K562 (cell line): ENCODE data around the gene TMTC2. TPM values are rescaled to one million over a fixed set of nuclear protein-coding genes. Genes with fewer than 3 reads are reported as not detected.

Experiments
- ATAC-seq: fragments of 200-7000 bp; cut with Tn5 transposase; 3 replicates; pipeline ENCODE4 v1.9.1; 2020; ENCODE audit warnings: moderate library complexity
- BruUV-seq: library from RNA; stranded (reverse); fragments of 400-500 nt; replicated peaks from 2 replicates; lab custom pipeline; 2021; lab: Mats Ljungman, UMichigan
- CTCF ChIA-PET: fragments of 300-600 bp; formaldehyde crosslinking; extraction: SDS; loops from one replicate; lab custom pipeline; 2021; ENCODE audit warnings: low intra/inter-chr PET ratio; lab: Yijun Ruan, JAX
- POLR2A ChIA-PET: fragments of 300-600, 350-650 bp; sonication (Branson Sonifier 250); formaldehyde crosslinking; extraction: SDS; loops from one replicate; lab custom pipeline; 2021; ENCODE audit warnings: antibody characterized with exemption, inconsistent platforms; lab: Yijun Ruan, JAX
- DNase-seq, 4 experiments: peaks; one replicate each; pipeline versions ENCODE4 v3.0.0 to v3.0.0-alpha.2; 2011 to 2018; ENCODE audit warnings: low spot score in 3 of 4, mixed read lengths in 3 of 4; ENCODE audit errors: extremely low read depth in 1 of 4
- FAIRE-seq: peaks from 2 replicates; lab custom pipeline; 2011; peaks lifted over from hg19 to GRCh38; lab: Jason Lieb, UNC
- H2AFZ ChIP-seq: 2 replicates; pipeline ENCODE4 v1.6.0; 2011; ENCODE audit warnings: low read depth, low read length, control low read depth, inconsistent platforms
- H3K27ac ChIP-seq: fragments of 200-600 bp; 3 replicates; pipeline ENCODE4 v1.8.0; 2011; ENCODE audit warnings: low read depth, mild to moderate bottlenecking, control low read depth, inconsistent platforms, low read length, moderate library complexity, mixed read lengths; ENCODE audit errors: extremely low read depth
- H3K27me3 ChIP-seq, 2 experiments: fragments of 300-600 bp in 1 of 2; 2 replicates in 1 of 2; 3 replicates in 1 of 2; pipeline versions ENCODE4 v1.6.0 to v1.8.0; 2011; ENCODE audit warnings: inconsistent platforms in 2 of 2, low read length in 2 of 2, mild to moderate bottlenecking in 1 of 2, mixed read lengths in 1 of 2, moderate library complexity in 1 of 2; ENCODE audit not compliant: control insufficient read depth in 2 of 2, insufficient read depth in 2 of 2
- H3K36me3 ChIP-seq: fragments of 300-600 bp; 3 replicates; pipeline ENCODE4 v1.8.0; 2011; ENCODE audit warnings: mild to moderate bottlenecking, low read length, inconsistent platforms; ENCODE audit not compliant: control insufficient read depth, insufficient read depth
- H3K4me1 ChIP-seq, 2 experiments: fragments of 200-600 bp in 1 of 2; replicated peaks in 1 of 2; 2 replicates in 1 of 2; 3 replicates in 1 of 2; pipeline versions ENCODE4 v1.5.1 to v1.8.0; 2011; ENCODE audit warnings: inconsistent platforms in 2 of 2, low read length in 2 of 2, mild to moderate bottlenecking in 1 of 2, mixed read lengths in 1 of 2, moderate library complexity in 1 of 2; ENCODE audit not compliant: control insufficient read depth in 2 of 2, insufficient read depth in 2 of 2
- H3K4me2 ChIP-seq: 2 replicates; pipeline ENCODE4 v1.6.1; 2011; ENCODE audit warnings: low read length, control low read depth, inconsistent platforms, mixed read lengths; ENCODE audit not compliant: insufficient read depth
- H3K4me3 ChIP-seq: fragments of 200-600 bp; sonication (generic), shearing (Covaris generic); 2 replicates; pipeline ENCODE4 v1.5.1; 2016; ENCODE audit warnings: control low read depth, inconsistent platforms
- H3K79me2 ChIP-seq: fragments of 200-600 bp; 3 replicates; pipeline ENCODE4 v1.8.0; 2011; ENCODE audit warnings: low read length, inconsistent platforms; ENCODE audit not compliant: control insufficient read depth, insufficient read depth
- H3K9ac ChIP-seq, 2 experiments: 2 replicates each; pipeline versions ENCODE4 v1.6.0 to v1.6.1; 2011; ENCODE audit warnings: low read depth in 2 of 2, low read length in 2 of 2, control low read depth in 1 of 2, inconsistent platforms in 1 of 2, mild to moderate bottlenecking in 1 of 2, mixed read lengths in 1 of 2; ENCODE audit not compliant: insufficient read depth in 1 of 2
- H3K9me1 ChIP-seq: one replicate; pipeline ENCODE4 v1.6.0; 2011; ENCODE audit warnings: inconsistent platforms, mild to moderate bottlenecking, low read length, moderate library complexity; ENCODE audit not compliant: control insufficient read depth, insufficient read depth
- H3K9me3 ChIP-seq: replicated peaks from 2 replicates; pipeline ENCODE4 v1.5.1; 2011; ENCODE audit warnings: low read depth, low read length, inconsistent platforms; ENCODE audit not compliant: control insufficient read depth, insufficient read depth
- H4K20me1 ChIP-seq: replicated peaks from 2 replicates; pipeline ENCODE4 v1.6.1; 2011; ENCODE audit warnings: low read length, inconsistent platforms, mixed read lengths; ENCODE audit not compliant: control insufficient read depth, insufficient read depth
- GATA2 ChIP-seq: sonication (generic); formaldehyde crosslinking; IDR thresholded peaks from 2 replicates; pipeline ENCODE4 v1.4.0; 2020; ENCODE audit warnings: mild to moderate bottlenecking, missing genetic modification reagents
- MAFF ChIP-seq: IDR thresholded peaks from 2 replicates; pipeline ENCODE4 v1.6.1; 2012; ENCODE audit warnings: low read length, improper control_type of control experiment
- MTA1 ChIP-seq: fragments of 450-650 bp; IDR thresholded peaks from 2 replicates; pipeline ENCODE4 v1.6.1; 2017; ENCODE audit warnings: borderline replicate concordance
- MYNN ChIP-seq, 2 experiments: sonication (generic); formaldehyde crosslinking in 1 of 2; IDR thresholded peaks; 2 replicates each; pipeline versions ENCODE4 v1.5.0 to v1.6.1; 2016 to 2020; ENCODE audit warnings: antibody characterized with exemption in 1 of 2, missing genetic modification reagents in 1 of 2
- NCOR1 ChIP-seq: fragments of 450-650 bp; IDR thresholded peaks from 2 replicates; pipeline ENCODE4 v1.6.1; 2016; ENCODE audit warnings: mild to moderate bottlenecking, moderate library complexity
- PHF21A ChIP-seq: fragments of 450-650 bp; IDR thresholded peaks from 2 replicates; pipeline ENCODE4 v1.6.1; 2017; ENCODE audit warnings: low read depth, borderline replicate concordance
- SRSF1 ChIP-seq: fragments of 200-400 bp; formaldehyde crosslinking; IDR thresholded peaks from 2 replicates; pipeline ENCODE4 v1.6.1; 2017; ENCODE audit warnings: mild to moderate bottlenecking, low read depth, low read length, moderate library complexity
- TAF1 ChIP-seq: IDR thresholded peaks from 2 replicates; pipeline ENCODE4 v1.6.1; 2011; ENCODE audit warnings: mild to moderate bottlenecking, low read length, moderate library complexity; ENCODE audit not compliant: insufficient read depth, control insufficient read depth, severe bottlenecking; ENCODE audit errors: extremely low read depth
- TEAD4 ChIP-seq, 2 experiments: sonication (generic) in 1 of 2; formaldehyde crosslinking in 1 of 2; IDR thresholded peaks; 2 replicates each; pipeline versions ENCODE4 v1.6.1 to v1.8.0; 2012 to 2022; ENCODE audit warnings: borderline replicate concordance in 1 of 2, inconsistent platforms in 1 of 2, low read length in 1 of 2, mild to moderate bottlenecking in 1 of 2, missing genetic modification reagents in 1 of 2
- ZNF121 ChIP-seq: sonication (generic); formaldehyde crosslinking; conservative IDR thresholded peaks from 2 replicates; pipeline ENCODE4 v1.8.0; 2022; ENCODE audit warnings: missing genetic modification reagents
- ZNF124 ChIP-seq: sonication (generic); formaldehyde crosslinking; IDR thresholded peaks from 2 replicates; pipeline ENCODE4 v1.8.1; 2022; ENCODE audit warnings: missing genetic modification reagents
- ZNF197 ChIP-seq: fragments of 200-800 bp; sonication (Bioruptor generic); IDR thresholded peaks from 2 replicates; pipeline ENCODE4 v1.6.1; 2016; ENCODE audit warnings: low read depth, missing genetic modification characterization, missing compliant biosample characterization
- ZNF239 ChIP-seq: fragments of 250-450 bp; sonication (Bioruptor Pico); IDR thresholded peaks from 2 replicates; pipeline ENCODE4 v1.4.0; 2020; ENCODE audit warnings: mild to moderate bottlenecking
- WGBS: fragments of 100-300 bp; shearing (Covaris generic); methylation state at CpG from one replicate; pipeline ENCODE4 v1.1.6; 2016; ENCODE audit warnings: low coverage, mixed read lengths; ENCODE audit not compliant: insufficient coverage; ENCODE audit errors: missing lambda C conversion rate; 5-methylcytosine and 5-hydroxymethylcytosine counted together
- in situ Hi-C: fragments of 300-500 bp; cut with MboI; formaldehyde crosslinking; loops from 4 replicates; pipeline ENCODE4 v1.15.0; 2018; ENCODE audit warnings: inconsistent platforms, mixed read lengths
- intact Hi-C: fragments of 100-400 bp; cut with micrococcal nuclease; formaldehyde crosslinking; loops from 2 replicates; pipeline ENCODE4 v1.14.2; 2022
- polyA plus RNA-seq, 8 experiments: library from polyadenylated mRNA; depleted of rRNA in 4 of 8; stranded (reverse) in 5 of 8; unstranded in 3 of 8; fragments of >200 nt; fragmentation: Nextera tagmentation in 2 of 8; fragmentation: Illumina TruSeq in 1 of 8; extraction: Ambion mirVana in 2 of 8; extraction: Trizol in 1 of 8; gene quantifications; 2 replicates each; pipeline versions ENCODE4 v1.2.1 to v1.2.3, GENCODE V29; 2011 to 2014; ENCODE audit warnings: inconsistent platforms in 1 of 8, missing spikeins in 1 of 8
- total RNA-seq, 7 experiments: library from RNA; depleted of rRNA in 6 of 7; stranded (reverse); fragments of >200 nt in 6 of 7; fragmentation: Illumina TruSeq in 2 of 7; extraction: Trizol in 2 of 7; gene quantifications; 2 replicates each; pipeline versions ENCODE4 v1.2.1 to v1.2.3, GENCODE V29; 2011 to 2021; ENCODE audit warnings: low replicate concordance in 1 of 7

The TMTC2 gene
- total and polyA plus RNA-seq, 9 of the 15 experiments (the other 6 are each of a cell fraction or from before 2014, with no cell fraction given) = 0.29 to 1.1 (median 0.55) TPM

GRCh38 chr12:82950356-82950755 lies 263.6 kb downstream of the TMTC2 start (continued):
- TF ChIP-seq NCOR1 (no peak), GATA2 (no peak), ZNF121 (CRISPR knock-in tag) (no peak), SRSF1 (no peak), ZNF239 (CRISPR knock-in tag) (no peak), PHF21A (no peak), TEAD4 (IDR thresholded peaks at IDR 0.05; ENCODE audit: low read length) (no peak), TEAD4 (CRISPR knock-in tag; IDR thresholded peaks at IDR 0.05; ENCODE audit: borderline replicate concordance) (no peak), TAF1 (no peak)

- WGBS = 2% methylated on average over 3 of the region's 3 CpGs
Observed at GRCh38 chr12:82952946-82953345, 266.2 kb downstream of the TMTC2 start.

More at GRCh38 chr12:82952946-82953345, 266.2 kb downstream of the TMTC2 start:
- CTCF ChIA-PET = no interaction called here
- FAIRE-seq (no peak), DNase-seq (no peak), ATAC-seq (no peak)
- Histone ChIP-seq H2AFZ (no peak overlapping the region), H3K4me1 (no peaks in the 10 kb centered on the region), H3K79me2 (no peaks in the 10 kb centered on the region), H4K20me1 (no peaks in the 10 kb centered on the region), H3K27me3 (no peaks in the 10 kb centered on the region), H3K9me1 (no peaks in the 10 kb centered on the region), H3K27ac (no peak overlapping the region), H3K9me3 (no peaks in the 10 kb centered on the region), H3K4me3 (no peak overlapping the region), H3K36me3 (no peaks in the 10 kb centered on the region), H3K9ac (no peak overlapping the region), H3K4me2 (no peak overlapping the region)
- POLR2A ChIA-PET = no interaction called here
- BruUV-seq = no TSS peak
- intact Hi-C loops (no loop called here), in situ Hi-C loops (no loop called here)
- TF ChIP-seq MYNN (IDR thresholded peaks at IDR 0.05) = no peak
- TF ChIP-seq MYNN (CRISPR knock-in tag; IDR thresholded peaks at IDR 0.05) = no peak
- TF ChIP-seq MAFF = no peak
- no peak for TF ChIP-seq ZNF197 (CRISPR knock-in tag)
- TF ChIP-seq MTA1 = no peak
- no peak for TF ChIP-seq ZNF124 (CRISPR knock-in tag)
